ENCODE measurements around the gene UMOD.

UMOD gene

DNA sequence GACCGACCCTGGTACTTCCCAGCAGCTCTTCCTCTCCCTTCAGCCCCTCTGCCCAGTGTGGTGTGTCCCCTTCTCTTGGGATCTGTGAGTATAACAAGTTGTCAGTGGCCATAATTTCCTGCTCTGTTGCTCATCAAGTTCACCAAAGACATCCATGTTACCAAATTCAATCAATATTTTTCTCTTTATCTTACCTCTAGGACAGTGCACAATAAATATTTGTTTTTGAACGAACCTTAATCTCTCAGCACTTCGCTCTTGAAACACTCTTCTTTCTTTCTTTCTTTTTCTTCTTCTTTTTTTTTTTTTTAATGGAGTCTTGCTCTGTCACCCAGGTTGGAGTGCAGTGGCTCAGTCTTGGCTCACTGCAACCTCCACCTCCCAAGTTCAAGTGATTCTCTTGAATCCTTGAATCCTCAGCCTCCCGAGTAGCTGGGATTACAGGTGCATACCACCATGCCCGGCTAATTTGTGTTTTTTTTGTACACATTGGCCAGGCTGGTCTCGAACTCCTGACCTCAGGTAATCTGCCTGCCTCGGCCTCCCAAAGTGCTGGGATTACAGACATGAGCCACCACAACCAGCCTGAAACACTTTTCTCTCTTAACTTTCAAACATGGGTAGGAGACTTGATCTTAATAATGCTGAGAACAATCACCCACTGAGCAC, 2.7 kb upstream of the UMOD start:
- H3K36me3 ChIP-seq (ENCODE audit: control insufficient read depth, insufficient read depth, low read length), result no peaks in the 10 kb centered on the region
- H3K4me2 ChIP-seq (ENCODE audit: low read length), result no peak overlapping the region
- no peaks in the 10 kb centered on the region for H3K9me3 ChIP-seq (ENCODE audit: control insufficient read depth, low read length)
- H3K27me3 ChIP-seq (ENCODE audit: control insufficient read depth, insufficient read depth, low read length), result no peaks in the 10 kb centered on the region
- H2AFZ ChIP-seq, result no peak overlapping the region
- no peak overlapping the region for H3K4me3 ChIP-seq (ENCODE audit: low read depth, low read length)
- H3K79me2 ChIP-seq, result no peaks in the 10 kb centered on the region
- TF ChIP-seq, protein P1, sequence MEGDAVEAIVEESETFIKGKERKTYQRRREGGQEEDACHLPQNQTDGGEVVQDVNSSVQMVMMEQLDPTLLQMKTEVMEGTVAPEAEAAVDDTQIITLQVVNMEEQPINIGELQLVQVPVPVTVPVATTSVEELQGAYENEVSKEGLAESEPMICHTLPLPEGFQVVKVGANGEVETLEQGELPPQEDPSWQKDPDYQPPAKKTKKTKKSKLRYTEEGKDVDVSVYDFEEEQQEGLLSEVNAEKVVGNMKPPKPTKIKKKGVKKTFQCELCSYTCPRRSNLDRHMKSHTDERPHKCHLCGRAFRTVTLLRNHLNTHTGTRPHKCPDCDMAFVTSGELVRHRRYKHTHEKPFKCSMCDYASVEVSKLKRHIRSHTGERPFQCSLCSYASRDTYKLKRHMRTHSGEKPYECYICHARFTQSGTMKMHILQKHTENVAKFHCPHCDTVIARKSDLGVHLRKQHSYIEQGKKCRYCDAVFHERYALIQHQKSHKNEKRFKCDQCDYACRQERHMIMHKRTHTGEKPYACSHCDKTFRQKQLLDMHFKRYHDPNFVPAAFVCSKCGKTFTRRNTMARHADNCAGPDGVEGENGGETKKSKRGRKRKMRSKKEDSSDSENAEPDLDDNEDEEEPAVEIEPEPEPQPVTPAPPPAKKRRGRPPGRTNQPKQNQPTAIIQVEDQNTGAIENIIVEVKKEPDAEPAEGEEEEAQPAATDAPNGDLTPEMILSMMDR (IDR thresholded peaks at IDR 0.05), result no peak
- H3K9ac ChIP-seq, result no peak overlapping the region
- H3K27ac ChIP-seq, result no peak overlapping the region
- no peaks in the 10 kb centered on the region for H3K4me1 ChIP-seq

DNA sequence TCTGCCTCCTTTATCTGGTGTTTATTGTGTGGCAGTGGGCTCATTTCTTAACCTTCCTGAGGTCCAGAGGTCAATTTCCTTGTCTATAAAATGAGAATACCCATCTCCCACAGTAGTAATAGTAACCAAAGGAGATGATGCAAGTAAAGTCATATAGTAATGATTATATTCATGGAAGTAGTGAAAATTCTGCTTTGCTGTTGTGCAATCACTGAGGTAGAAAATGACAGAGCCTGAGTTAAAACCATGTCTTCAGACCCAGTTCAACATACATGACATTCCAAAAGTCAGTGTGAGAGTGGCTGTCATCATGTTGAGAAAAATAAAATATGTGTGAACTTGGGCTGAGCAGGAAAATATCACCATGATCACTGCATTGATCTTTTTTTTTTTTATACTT, 864 bp upstream of the UMOD start:
- Histone ChIP-seq H3K4me3 (ENCODE audit: low read depth, low read length) (no peak overlapping the region), H3K36me3 (ENCODE audit: control insufficient read depth, insufficient read depth, low read length) (no peaks in the 10 kb centered on the region), H3K79me2 (no peaks in the 10 kb centered on the region), H3K27ac (no peak overlapping the region), H3K9me3 (ENCODE audit: control insufficient read depth, low read length) (no peaks in the 10 kb centered on the region), H3K9ac (no peak overlapping the region), H3K27me3 (ENCODE audit: control insufficient read depth, insufficient read depth, low read length) (no peaks in the 10 kb centered on the region), H2AFZ (no peak overlapping the region), H3K4me2 (ENCODE audit: low read length) (no peak overlapping the region), H3K4me1 (no peaks in the 10 kb centered on the region)
- TF ChIP-seq, protein P1 (IDR thresholded peaks at IDR 0.05), result no peak

DNA sequence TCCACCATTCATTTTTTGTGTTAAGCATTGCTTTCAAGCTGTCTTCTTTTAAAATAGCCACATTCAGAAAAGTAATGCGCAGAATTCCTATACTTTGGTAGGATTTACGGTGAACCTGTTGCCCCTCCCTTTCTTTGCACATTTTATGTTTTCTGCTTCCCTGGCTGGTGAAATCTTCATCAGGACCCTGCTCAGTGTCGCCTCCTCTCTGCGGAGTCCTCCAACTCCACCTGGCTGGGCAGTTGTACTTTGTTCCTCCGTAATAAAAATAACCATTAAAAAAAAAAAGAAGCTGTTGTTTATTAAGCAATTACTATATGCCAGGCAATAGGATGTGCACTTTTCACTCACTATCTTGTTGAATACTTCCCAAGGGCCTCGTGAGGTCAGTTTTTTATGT, 2.9 kb downstream of the UMOD start:
- no peaks in the 10 kb centered on the region for H3K79me2 ChIP-seq
- no peak overlapping the region for H2AFZ ChIP-seq
- H3K4me1 ChIP-seq, result no peaks in the 10 kb centered on the region
- H3K9ac ChIP-seq, result no peak overlapping the region
- H3K27ac ChIP-seq, result no peak overlapping the region
- H3K4me2 ChIP-seq (ENCODE audit: low read length), result no peak overlapping the region
- H3K36me3 ChIP-seq (ENCODE audit: control insufficient read depth, insufficient read depth, low read length), result no peaks in the 10 kb centered on the region
- H3K27me3 ChIP-seq (ENCODE audit: control insufficient read depth, insufficient read depth, low read length), result no peaks in the 10 kb centered on the region
- TF ChIP-seq, protein P1 (IDR thresholded peaks at IDR 0.05), result no peak
- no peaks in the 10 kb centered on the region for H3K9me3 ChIP-seq (ENCODE audit: control insufficient read depth, low read length)
- no peak overlapping the region for H3K4me3 ChIP-seq (ENCODE audit: low read depth, low read length)

DNA sequence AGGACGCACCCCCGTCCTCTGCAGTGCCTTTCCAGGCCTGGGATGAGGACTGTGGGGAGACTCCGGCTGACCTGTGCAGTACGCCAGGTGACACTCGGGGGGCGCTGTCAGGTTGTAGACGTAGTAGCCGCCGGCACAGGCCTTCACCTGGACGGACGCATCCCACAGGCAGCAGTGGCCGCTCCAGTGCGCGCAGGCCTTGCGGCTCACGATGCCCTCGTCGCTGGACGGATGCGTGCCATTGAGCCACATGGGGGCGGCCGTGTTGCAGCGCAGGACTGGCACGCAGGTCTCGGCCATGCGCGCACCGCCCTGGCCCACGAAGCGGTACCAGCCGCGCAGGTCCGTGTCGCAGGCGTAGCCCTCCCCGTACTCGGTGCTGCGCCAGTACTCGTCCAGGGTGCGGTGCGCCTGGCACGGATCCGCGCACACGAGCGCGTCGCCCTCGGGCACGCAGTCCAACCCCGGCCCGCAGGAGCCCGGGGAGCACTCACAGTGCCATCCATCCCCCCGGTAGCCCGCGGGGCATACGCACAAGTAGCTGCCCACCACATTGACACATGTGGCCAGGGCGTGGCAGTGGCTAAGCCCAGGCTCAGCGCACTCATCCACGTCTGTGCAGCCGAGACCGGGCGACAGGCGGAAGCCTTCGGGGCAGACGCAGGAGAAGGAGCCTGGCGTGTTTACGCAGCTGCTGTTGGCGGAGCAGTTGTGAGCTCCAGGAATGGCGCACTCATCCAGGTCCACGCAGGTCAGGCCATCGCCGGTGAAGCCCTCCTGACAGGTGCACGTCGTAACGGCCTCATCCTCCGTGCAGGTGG, 3.9 kb downstream of the UMOD start:
- Histone ChIP-seq H3K4me3 (ENCODE audit: low read depth, low read length) (no peak overlapping the region), H3K4me2 (ENCODE audit: low read length) (no peak overlapping the region), H3K79me2 (no peaks in the 10 kb centered on the region), H3K27me3 (ENCODE audit: control insufficient read depth, insufficient read depth, low read length) (no peaks in the 10 kb centered on the region), H2AFZ (no peak overlapping the region), H3K9me3 (ENCODE audit: control insufficient read depth, low read length) (no peaks in the 10 kb centered on the region), H3K27ac (no peak overlapping the region), H3K9ac (no peak overlapping the region), H3K4me1 (no peaks in the 10 kb centered on the region), H3K36me3 (ENCODE audit: control insufficient read depth, insufficient read depth, low read length) (no peaks in the 10 kb centered on the region)
- TF ChIP-seq, protein P1 (IDR thresholded peaks at IDR 0.05), result no peak
